Stimulated activated CD4-positive, alpha-beta T cell treated with anti-CD3 and anti-CD28 coated beads, Interleukin-12 subunit alpha, Interleukin-12 subunit beta, amount 100 ng/mL, for 48 hours (primary cell): ENCODE results near the gene OR51E2.

ENCODE experiments used
- DNase-seq, 3 donors: peaks; one replicate each; pipeline ENCODE4 v3.0.0-alpha.2; 2020; ENCODE audit warnings: low read depth in 2 of 3, low spot score in 1 of 3

Gene OR51E2

DNA sequence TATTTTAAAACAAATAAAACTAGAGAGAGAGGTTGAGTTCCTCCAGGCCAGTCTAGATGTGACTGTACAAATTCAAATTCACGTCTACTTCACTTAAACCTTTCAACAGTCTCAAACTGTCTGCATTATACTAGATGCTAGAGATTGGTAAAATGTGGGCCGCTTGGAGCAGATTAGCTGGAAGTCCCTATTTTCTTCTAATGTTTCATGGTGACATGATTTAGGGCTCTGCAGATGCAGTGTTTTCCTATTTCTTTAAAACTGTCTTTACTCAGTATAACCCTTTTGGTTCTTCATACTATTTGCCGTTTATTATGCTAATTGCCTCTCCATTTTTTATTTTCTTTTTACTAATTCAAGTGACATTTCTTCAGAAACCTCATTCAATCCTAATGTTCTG is 33.5 kb downstream of the OR51E2 start:
- no peak for DNase-seq

DNA sequence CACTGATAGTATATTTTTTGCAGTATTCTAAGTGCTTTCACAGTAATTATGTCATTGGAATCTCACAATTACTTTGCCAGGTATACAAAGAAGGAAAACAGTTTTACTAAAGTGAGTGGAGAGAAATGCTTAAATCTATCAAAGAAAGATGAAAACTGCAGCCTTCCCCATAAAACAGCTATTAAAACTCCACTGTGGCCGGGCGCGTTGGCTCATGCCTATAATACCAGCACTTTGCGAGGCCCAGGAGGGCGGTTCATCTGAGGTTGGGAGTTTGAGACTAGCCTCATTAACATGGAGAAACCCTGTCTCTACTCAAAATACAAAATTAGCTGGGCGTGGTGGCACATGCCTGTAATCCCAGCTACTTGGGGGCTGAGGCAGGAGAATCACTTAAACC is 34.8 kb downstream of the OR51E2 start:
- no peak for DNase-seq

DNA sequence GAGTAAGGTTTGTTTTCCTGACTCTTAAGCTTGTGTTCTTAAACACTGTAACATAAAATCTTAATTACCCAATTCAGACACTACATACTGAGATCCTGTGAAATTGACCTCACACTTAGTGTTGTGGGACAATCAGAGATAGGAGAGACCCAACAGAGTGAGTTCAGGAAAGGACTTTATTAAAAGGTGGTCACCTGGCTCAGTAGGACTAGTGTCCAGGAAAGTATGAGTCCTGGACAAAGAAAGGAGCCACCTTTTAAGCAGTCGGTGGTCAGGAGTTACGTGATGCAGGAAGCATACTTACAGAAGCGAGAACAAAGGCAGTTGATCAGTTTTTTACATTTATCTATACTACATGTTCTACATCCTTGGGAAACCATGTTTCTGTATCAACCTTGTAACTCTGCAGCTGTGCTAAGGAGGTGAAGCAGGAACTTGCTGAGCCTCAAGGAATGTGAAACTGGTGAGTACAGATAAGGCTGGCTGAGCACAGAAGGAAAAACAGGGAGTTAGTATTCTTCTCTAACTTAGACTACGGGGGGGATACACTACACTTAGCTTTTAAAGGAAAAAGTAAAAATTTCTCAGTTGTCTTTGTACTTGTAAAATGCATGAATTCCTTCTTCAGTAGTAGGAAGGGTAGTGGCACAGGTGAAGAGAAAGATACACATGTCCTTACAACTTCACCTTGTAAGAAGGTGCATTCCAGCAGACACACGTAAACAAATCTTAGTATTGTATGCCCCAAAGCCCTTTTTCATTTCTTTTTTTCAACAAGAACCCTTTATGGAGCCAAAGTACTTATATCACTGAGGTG is 38.8 kb downstream of the OR51E2 start:
- no peak for DNase-seq

DNA sequence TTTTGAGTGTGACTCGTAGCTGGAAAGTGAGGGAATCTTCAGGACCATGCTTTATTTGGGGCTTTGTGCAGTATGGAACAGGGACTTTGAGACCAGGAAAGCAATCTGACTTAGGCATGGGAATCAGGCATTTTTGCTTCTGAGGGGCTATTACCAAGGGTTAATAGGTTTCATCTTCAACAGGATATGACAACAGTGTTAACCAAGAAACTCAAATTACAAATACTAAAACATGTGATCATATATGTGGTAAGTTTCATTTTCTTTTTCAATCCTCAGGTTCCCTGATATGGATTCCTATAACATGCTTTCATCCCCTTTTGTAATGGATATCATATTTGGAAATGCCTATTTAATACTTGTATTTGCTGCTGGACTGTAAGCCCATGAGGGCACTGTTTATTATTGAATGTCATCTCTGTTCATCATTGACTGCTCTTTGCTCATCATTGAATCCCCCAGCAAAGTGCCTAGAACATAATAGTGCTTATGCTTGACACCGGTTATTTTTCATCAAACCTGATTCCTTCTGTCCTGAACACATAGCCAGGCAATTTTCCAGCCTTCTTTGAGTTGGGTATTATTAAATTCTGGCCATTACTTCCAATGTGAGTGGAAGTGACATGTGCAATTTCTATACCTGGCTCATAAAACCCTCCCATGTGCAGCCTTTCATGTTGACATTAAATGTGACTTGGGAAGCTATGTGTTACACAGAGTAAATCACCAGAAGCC is 42.9 kb downstream of the OR51E2 start:
- DNase-seq, result no peak

- no peak for DNase-seq
These were observed 49.9 kb downstream of the OR51E2 start for GRCh38 chr11:4647766-4648165.

GRCh38 chr11:4645974-4646373 is 51.7 kb downstream of the OR51E2 start:
- DNase-seq, result no peak

DNA sequence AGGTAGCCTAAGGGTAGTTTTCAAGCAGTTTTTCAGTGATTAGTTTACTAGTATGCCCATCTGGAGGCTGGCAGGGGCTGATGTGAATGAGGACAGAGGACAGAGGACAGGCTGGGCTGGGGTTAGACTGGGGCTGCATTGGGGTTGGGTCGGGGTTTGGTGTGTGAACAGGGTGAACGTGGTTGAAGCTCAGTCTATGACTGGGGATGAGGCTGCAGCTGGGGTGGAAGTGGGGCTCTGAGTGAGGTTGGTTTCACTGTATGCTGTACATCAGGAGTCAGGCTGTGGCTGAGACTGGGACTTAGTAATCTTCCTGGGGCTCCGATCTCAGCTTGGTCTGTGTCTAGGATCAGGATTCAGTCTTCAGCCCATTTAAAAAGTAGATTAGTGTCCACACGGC is 53.4 kb downstream of the OR51E2 start:
- no peak for DNase-seq

DNA sequence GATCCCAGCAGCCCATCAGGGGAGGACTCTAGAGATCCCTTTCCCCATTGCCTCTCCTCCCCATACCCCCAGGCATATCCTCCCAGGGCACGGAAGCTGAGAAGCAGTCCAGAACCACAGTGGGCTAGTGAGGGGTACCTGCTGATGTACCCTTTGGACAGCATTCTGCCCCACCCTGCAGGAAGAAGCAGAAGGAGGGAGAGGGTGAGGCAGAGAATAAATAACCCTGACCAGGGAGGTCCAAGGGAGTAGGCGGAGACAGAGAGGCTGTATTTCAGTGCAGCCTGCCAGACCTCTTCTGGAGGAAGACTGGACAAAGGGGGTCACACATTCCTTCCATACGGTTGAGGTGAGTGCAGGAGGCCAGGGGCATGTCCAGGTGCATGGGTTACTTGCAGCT is 54.0 kb downstream of the OR51E2 start, which contains the start of gene OR51E1:
TSS of gene OR51E1 (plus strand) at position 301 of the 400 bp plus-strand sequence. CDS start 8,545 bp downstream, outside the sequence.
- DNase-seq, result no peak

DNA sequence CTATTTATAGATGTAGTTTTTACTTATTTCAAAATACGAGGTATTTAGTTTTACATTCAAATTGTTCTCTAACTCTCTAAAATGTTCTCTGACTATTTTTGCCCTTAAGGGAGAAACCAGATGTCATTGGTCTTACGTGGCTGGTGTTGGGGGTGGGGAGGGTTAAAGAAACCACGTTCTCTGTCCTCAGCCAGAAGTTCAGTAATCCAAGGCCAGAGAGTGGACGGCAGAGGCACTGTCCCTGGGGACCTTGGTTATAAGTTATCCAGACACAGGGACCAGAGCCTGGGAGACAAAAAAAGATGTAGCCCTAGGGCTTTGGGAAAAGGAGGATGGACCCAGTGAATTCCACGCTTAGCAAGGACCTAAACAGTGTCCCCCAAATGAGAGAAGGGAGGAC is 54.6 kb downstream of the OR51E2 start:
- no peak for DNase-seq

DNA sequence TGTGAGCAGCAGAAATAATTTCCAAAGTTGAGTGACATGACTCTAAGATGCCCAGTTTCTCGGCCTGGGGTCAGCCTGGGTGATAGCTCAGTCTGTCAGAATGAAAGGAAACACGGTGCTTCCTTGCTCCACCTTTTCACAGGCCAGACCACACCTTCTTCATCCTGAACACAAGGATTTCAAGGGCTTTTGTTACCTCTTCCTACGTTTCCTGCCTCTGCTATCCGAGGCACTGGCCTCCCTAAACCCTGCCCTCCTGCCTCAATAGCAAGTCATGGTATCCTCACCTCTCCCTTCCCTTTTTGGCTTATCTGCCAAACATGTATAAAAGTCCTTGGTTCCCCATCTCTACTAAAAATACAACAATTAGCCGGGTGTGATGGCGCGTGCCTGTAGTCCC is 55.6 kb downstream of the OR51E2 start:
- no peak for DNase-seq

GRCh38 chr11:4641501-4641900 is 56.2 kb downstream of the OR51E2 start:
- no peak for DNase-seq

DNA sequence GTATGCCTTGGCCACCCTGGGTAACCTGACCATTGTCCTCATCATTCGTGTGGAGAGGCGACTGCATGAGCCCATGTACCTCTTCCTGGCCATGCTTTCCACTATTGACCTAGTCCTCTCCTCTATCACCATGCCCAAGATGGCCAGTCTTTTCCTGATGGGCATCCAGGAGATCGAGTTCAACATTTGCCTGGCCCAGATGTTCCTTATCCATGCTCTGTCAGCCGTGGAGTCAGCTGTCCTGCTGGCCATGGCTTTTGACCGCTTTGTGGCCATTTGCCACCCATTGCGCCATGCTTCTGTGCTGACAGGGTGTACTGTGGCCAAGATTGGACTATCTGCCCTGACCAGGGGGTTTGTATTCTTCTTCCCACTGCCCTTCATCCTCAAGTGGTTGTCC is 57.7 kb downstream of the OR51E2 start:
- no peak for DNase-seq

- DNase-seq, result no peak
These were observed 60.0 kb downstream of the OR51E2 start for GRCh38 chr11:4637662-4638047.

- DNase-seq, result peak; percentile 48 to 61 (median 56)
These were observed 60.5 kb downstream of the OR51E2 start, which contains the start of gene OR51D1 for GRCh38 chr11:4636962-4637661. TSS of gene OR51D1 (plus strand) at chr11:4637477. CDS start at chr11:4639791, 2,314 bp downstream.

DNA sequence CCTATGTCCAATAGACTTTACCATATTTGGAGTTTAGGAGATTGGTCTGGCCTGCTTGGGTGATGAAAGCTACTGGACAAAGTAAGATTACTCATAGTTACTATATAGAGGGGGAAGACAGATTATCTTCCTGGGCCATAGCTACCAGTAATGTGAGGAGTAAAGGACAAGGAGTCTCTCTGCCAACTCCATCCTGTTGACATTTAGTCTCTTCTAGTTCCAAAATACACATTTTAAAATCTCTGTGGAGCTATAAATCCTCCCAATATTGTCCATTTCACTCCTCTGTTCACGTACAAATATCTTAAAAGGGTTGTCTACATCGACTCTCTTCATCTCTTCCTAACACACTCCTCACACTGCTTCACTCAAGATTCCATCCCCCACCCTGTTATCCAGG is 61.5 kb downstream of the OR51E2 start:
- no peak for DNase-seq
